SK-N-SH (cell line): ENCODE results near the gene TFR2. TPM values are rescaled to one million over a fixed set of nuclear protein-coding genes. Genes with fewer than 3 reads are reported as not detected.

Experiments
- CTCF ChIA-PET: fragments of 300-600, 350-600 bp; formaldehyde crosslinking; extraction: SDS; loops from one replicate; lab custom pipeline; 2021; lab: Yijun Ruan, JAX
- POLR2A ChIA-PET: fragments of 350-600 bp; sonication (Branson Sonifier 250); formaldehyde crosslinking; extraction: SDS; loops from one replicate; lab custom pipeline; 2020; ENCODE audit warnings: antibody characterized with exemption, inconsistent platforms; lab: Yijun Ruan, JAX
- DNase-seq: peaks from one replicate; pipeline ENCODE4 v3.0.0; 2012
- H2AFZ ChIP-seq: fragments of 200-600 bp; sonication (generic); 2 replicates; pipeline ENCODE4 v1.8.1; 2016; ENCODE audit warnings: antibody characterized with exemption, mild to moderate bottlenecking, low read depth
- H3F3A ChIP-seq: fragments of 200-600 bp; sonication (generic); replicated peaks from 2 replicates; pipeline ENCODE3; 2016; ENCODE audit warnings: antibody characterized with exemption, mild to moderate bottlenecking; ENCODE audit not compliant: insufficient read depth
- H3K27ac ChIP-seq, 2 experiments: fragments of 200-500 bp in 1 of 2; fragments of 200-600 bp in 1 of 2; sonication (Bioruptor generic) in 1 of 2; sonication (generic), shearing (Covaris generic) in 1 of 2; 2 replicates each; pipeline versions ENCODE4 v1.5.1 to v1.6.1; 2014 to 2016; ENCODE audit warnings: low read depth in 2 of 2, inconsistent platforms in 1 of 2, low read length in 1 of 2, mild to moderate bottlenecking in 1 of 2, mixed read lengths in 1 of 2
- H3K27me3 ChIP-seq: fragments of 200-600 bp; sonication (generic), shearing (Covaris generic); 2 replicates; pipeline ENCODE4 v1.6.1; 2016; ENCODE audit warnings: mixed run types; ENCODE audit not compliant: insufficient read depth
- H3K36me3 ChIP-seq, 2 experiments: fragments of 200-500 bp in 1 of 2; fragments of 200-600 bp in 1 of 2; sonication (Bioruptor generic) in 1 of 2; sonication (generic) in 1 of 2; replicated peaks in 1 of 2; 2 replicates each; pipeline versions ENCODE3 to v1.5.1; 2014 to 2016; ENCODE audit warnings: low read length in 1 of 2, mild to moderate bottlenecking in 1 of 2; ENCODE audit not compliant: insufficient read depth in 2 of 2, control insufficient read depth in 1 of 2
- H3K4me1 ChIP-seq, 2 experiments: fragments of 200-500 bp in 1 of 2; fragments of 200-600 bp in 1 of 2; sonication (Bioruptor generic) in 1 of 2; sonication (generic), shearing (Covaris generic) in 1 of 2; 2 replicates each; pipeline versions ENCODE4 v1.5.1 to v1.6.1; 2014 to 2016; ENCODE audit warnings: low read depth in 1 of 2, low read length in 1 of 2, mixed run types in 1 of 2; ENCODE audit not compliant: insufficient read depth in 2 of 2, control insufficient read depth in 1 of 2
- H3K4me2 ChIP-seq: fragments of 200-600 bp; sonication (generic), shearing (Covaris generic); 2 replicates; pipeline ENCODE4 v1.6.1; 2017; ENCODE audit warnings: mixed run types
- H3K4me3 ChIP-seq, 2 experiments: fragments of 200-500 bp in 1 of 2; fragments of 200-600 bp in 1 of 2; sonication (Bioruptor generic) in 1 of 2; sonication (generic), shearing (Covaris generic) in 1 of 2; 2 replicates each; pipeline versions ENCODE4 v1.5.1 to v1.8.1; 2014 to 2016; ENCODE audit warnings: low read depth in 2 of 2, inconsistent platforms in 1 of 2, low read length in 1 of 2, mild to moderate bottlenecking in 1 of 2, mixed read lengths in 1 of 2, moderate library complexity in 1 of 2
- H3K79me2 ChIP-seq: fragments of 200-600 bp; sonication (generic); 2 replicates; pipeline ENCODE4 v1.8.1; 2017; ENCODE audit warnings: mild to moderate bottlenecking; ENCODE audit not compliant: insufficient read depth
- H3K9ac ChIP-seq: fragments of 200-600 bp; sonication (generic); 2 replicates; pipeline ENCODE4 v1.6.1; 2017; ENCODE audit warnings: mixed run types
- H3K9me2 ChIP-seq: fragments of 200-600 bp; sonication (generic); 2 replicates; pipeline ENCODE4 v1.6.1; 2017; ENCODE audit warnings: mixed run types
- H3K9me3 ChIP-seq: fragments of 200-600 bp; sonication (generic); 2 replicates; pipeline ENCODE4 v1.6.1; 2017; ENCODE audit warnings: mixed run types, mild to moderate bottlenecking, moderate library complexity
- H4K20me1 ChIP-seq: fragments of 200-600 bp; sonication (generic); 2 replicates; pipeline ENCODE4 v1.6.1; 2017; ENCODE audit warnings: mild to moderate bottlenecking, mixed run types; ENCODE audit not compliant: insufficient read depth
- CHD2 ChIP-seq: fragments of 150-350 bp; IDR thresholded peaks from 2 replicates; pipeline ENCODE4 v1.6.1; 2018; ENCODE audit warnings: low read length; ENCODE audit not compliant: partially characterized antibody
- CTCF ChIP-seq: fragments of 200-600 bp; sonication (generic); IDR thresholded peaks from 2 replicates; pipeline ENCODE4 v1.6.1; 2017; ENCODE audit warnings: antibody characterized with exemption, mild to moderate bottlenecking, moderate library complexity
- EZH2phosphoT487 ChIP-seq: fragments of 200-600 bp; sonication (generic); IDR thresholded peaks from 2 replicates; pipeline ENCODE4 v1.6.1; 2017; ENCODE audit warnings: low read depth, mixed run types, mild to moderate bottlenecking, antibody characterized with exemption, moderate library complexity, borderline replicate concordance
- FOSL2 ChIP-seq: IDR thresholded peaks from 2 replicates; pipeline ENCODE4 v1.4.0; 2012; ENCODE audit warnings: low read depth, mild to moderate bottlenecking, moderate library complexity, borderline replicate concordance
- GABPA ChIP-seq: IDR thresholded peaks from 2 replicates; pipeline ENCODE4 v1.4.0; 2012; ENCODE audit warnings: low read depth, mild to moderate bottlenecking
- GATA2 ChIP-seq: sonication (generic); formaldehyde crosslinking; IDR thresholded peaks from 2 replicates; pipeline ENCODE4 v1.5.0; 2020; ENCODE audit warnings: mild to moderate bottlenecking, missing genetic modification reagents
- JUND ChIP-seq: IDR thresholded peaks from 2 replicates; pipeline ENCODE4 v1.4.0; 2012
- MAX ChIP-seq: IDR thresholded peaks from 2 replicates; pipeline ENCODE4 v1.4.0; 2012; ENCODE audit warnings: low read depth
- MXI1 ChIP-seq: IDR thresholded peaks from 2 replicates; pipeline ENCODE4 v1.6.1; 2012; ENCODE audit warnings: mild to moderate bottlenecking, low read depth, low read length, improper control_type of control experiment
- NFIC ChIP-seq: IDR thresholded peaks from 2 replicates; pipeline ENCODE4 v1.4.0; 2012; ENCODE audit warnings: borderline replicate concordance
- NRF1 ChIP-seq: IDR thresholded peaks from 2 replicates; pipeline ENCODE4 v1.6.1; 2012; ENCODE audit warnings: low read depth, mild to moderate bottlenecking, low read length
- POLR2AphosphoS5 ChIP-seq: IDR thresholded peaks from 2 replicates; pipeline ENCODE4 v1.6.1; 2012; ENCODE audit warnings: low read depth, low read length
- RAD21 ChIP-seq: IDR thresholded peaks from 2 replicates; pipeline ENCODE4 v1.6.1; 2012; ENCODE audit warnings: mild to moderate bottlenecking, low read length
- RFX5 ChIP-seq: IDR thresholded peaks from 2 replicates; pipeline ENCODE4 v1.6.1; 2012; ENCODE audit warnings: mild to moderate bottlenecking, improper control_type of control experiment, low read length
- SIN3A ChIP-seq: IDR thresholded peaks from 2 replicates; pipeline ENCODE4 v1.6.1; 2012; ENCODE audit warnings: low read depth, mild to moderate bottlenecking, low read length, moderate library complexity, borderline replicate concordance
- SMC3 ChIP-seq: IDR thresholded peaks from 2 replicates; pipeline ENCODE4 v1.6.1; 2012; ENCODE audit warnings: low read depth, low read length, improper control_type of control experiment
- TCF12 ChIP-seq: IDR thresholded peaks from 2 replicates; pipeline ENCODE4 v1.4.0; 2012
- USF1 ChIP-seq: IDR thresholded peaks from 2 replicates; pipeline ENCODE4 v1.4.0; 2012; ENCODE audit warnings: low read depth, borderline replicate concordance
- USF2 ChIP-seq: fragments of 150-350 bp; IDR thresholded peaks from 2 replicates; pipeline ENCODE4 v1.6.1; 2017; ENCODE audit warnings: antibody characterized with exemption, low read length, low read depth, borderline replicate concordance
- YY1 ChIP-seq: IDR thresholded peaks from 2 replicates; pipeline ENCODE4 v1.4.0; 2012; ENCODE audit warnings: low read depth, mild to moderate bottlenecking
- ZBTB33 ChIP-seq: IDR thresholded peaks from 2 replicates; pipeline ENCODE4 v1.4.0; 2012; ENCODE audit warnings: low read depth, borderline replicate concordance
- WGBS: methylation state at CpG from one replicate; pipeline ENCODE4 v1.1.6; 2017; ENCODE audit warnings: low lambda C conversion rate; 5-methylcytosine and 5-hydroxymethylcytosine counted together
- polyA plus RNA-seq, 3 experiments: library from polyadenylated mRNA; depleted of rRNA; stranded (reverse); fragments of >200 nt; gene quantifications; 2 replicates each; pipeline ENCODE4 v1.2.3, GENCODE V29; 2012

TFR2 gene
- polyA plus RNA-seq, 1 of the 3 experiments (the other 2 are of a cell fraction): 0.30 TPM

GRCh38 chr7:100629117-100629716 is 12.1 kb downstream of the TFR2 start:
- Histone ChIP-seq H3K36me3 (no peaks in the 10 kb centered on the region), H3K4me1 (peaks cover 6 to 16% of the 10 kb centered on the region in 2 experiments; a peak in 1 of 4 replicates), H3K9ac (no peak overlapping the region), H3K9me3 (no peaks in the 10 kb centered on the region), H3K9me2 (no peaks in the 10 kb centered on the region), H3K27me3 (no peaks in the 10 kb centered on the region), H2AFZ (no peak overlapping the region), H3K27ac (no peak overlapping the region), H4K20me1 (no peaks in the 10 kb centered on the region), H3K79me2 (no peaks in the 10 kb centered on the region), H3K4me3 (no peak overlapping the region), H3F3A (peaks cover 13% of the 10 kb centered on the region), H3K4me2 (no peak overlapping the region)
- CTCF ChIA-PET: interaction anchor here (0.9 to 9.0 kb wide), 20 partner anchors 9 to 96 kb away, joined by 3 to 101 read pairs (median 4); partner anchors contain the start of genes ACTL6B, EPO, GNB2 and MOSPD3
- TF ChIP-seq SMC3 (0 out of 2 replicates have a peak, but pooled peaks have one; percentile 12), MXI1 (no peak), SIN3A (no peak), CTCF (peak; percentile 56), RAD21 (peak; percentile 53), GATA2 (CRISPR knock-in tag) (no peak), POLR2AphosphoS5 (no peak), NFIC (no peak), CHD2 (no peak), TCF12 (no peak)
- POLR2A ChIA-PET: interaction anchor here (0.5 to 1.3 kb wide), 5 partner anchors 16 to 51 kb away, joined by 3 read pairs; no protein-coding TSS in a partner anchor
- peak; percentile 86 for DNase-seq
- 72% methylated on average over 11 of the region's 11 CpGs for WGBS

GRCh38 chr7:100627238-100627549 is 14.2 kb downstream of the TFR2 start:
- ChIA-PET POLR2A (interaction anchor here (2.1 kb wide), 1 partner anchor 15 kb away, joined by 14 read pairs; the partner anchor contains the start of gene MOSPD3), CTCF (interaction anchor here (0.8 to 9.0 kb wide), 8 partner anchors 12 to 268 kb away, joined by 3 to 101 read pairs (median 3); partner anchors contain the start of genes FBXO24, LRCH4 and MOSPD3)
- no peak for TF ChIP-seq GABPA
- TF ChIP-seq RAD21: no peak
- TF ChIP-seq USF2: no peak
- TF ChIP-seq MAX: no peak
- TF ChIP-seq RFX5: no peak
- no peak for TF ChIP-seq CHD2
- no peak for TF ChIP-seq POLR2AphosphoS5
- TF ChIP-seq ZBTB33: no peak
- no peak for TF ChIP-seq FOSL2
- no peak for TF ChIP-seq MXI1
- TF ChIP-seq EZH2phosphoT487: no peak
- TF ChIP-seq JUND: no peak
- TF ChIP-seq TCF12: no peak
- no peak for TF ChIP-seq SIN3A
- no peak for TF ChIP-seq SMC3
- no peak for TF ChIP-seq GATA2 (CRISPR knock-in tag)
- no peak for TF ChIP-seq USF1
- TF ChIP-seq YY1: no peak
- TF ChIP-seq NRF1: no peak
- TF ChIP-seq NFIC: no peak
- TF ChIP-seq, all 33 proteins: peak for 0

More at GRCh38 chr7:100627238-100627549, 14.2 kb downstream of the TFR2 start:
- Histone ChIP-seq H3K27me3 (no peaks in the 10 kb centered on the region), H3K36me3 (no peaks in the 10 kb centered on the region), H3K4me3 (peak overlapping the region in 1 of 2 experiments; percentile 58; a peak in 2 of 4 replicates), H3K9me3 (no peaks in the 10 kb centered on the region), H3K4me2 (peak overlapping the region; percentile 77), H4K20me1 (no peaks in the 10 kb centered on the region), H3F3A (peaks cover 14% of the 10 kb centered on the region), H3K9ac (no peak overlapping the region), H3K9me2 (no peaks in the 10 kb centered on the region), H3K79me2 (no peaks in the 10 kb centered on the region), H2AFZ (no peak overlapping the region), H3K4me1 (peaks cover 0 to 10% of the 10 kb centered on the region in 2 experiments; a peak in 1 of 4 replicates), H3K27ac (no peak overlapping the region)
- WGBS: 95% methylated on average over 17 of the region's 21 CpGs
- no peak for DNase-seq
